Measurements from ENCODE around the gene TGFBRAP1.
"Not testable (repeated sequence)": the region's sequence is repeated elsewhere in the genome, so short reads cannot be mapped to it uniquely, and the experiment has no call there.

TGFBRAP1 gene

DNA sequence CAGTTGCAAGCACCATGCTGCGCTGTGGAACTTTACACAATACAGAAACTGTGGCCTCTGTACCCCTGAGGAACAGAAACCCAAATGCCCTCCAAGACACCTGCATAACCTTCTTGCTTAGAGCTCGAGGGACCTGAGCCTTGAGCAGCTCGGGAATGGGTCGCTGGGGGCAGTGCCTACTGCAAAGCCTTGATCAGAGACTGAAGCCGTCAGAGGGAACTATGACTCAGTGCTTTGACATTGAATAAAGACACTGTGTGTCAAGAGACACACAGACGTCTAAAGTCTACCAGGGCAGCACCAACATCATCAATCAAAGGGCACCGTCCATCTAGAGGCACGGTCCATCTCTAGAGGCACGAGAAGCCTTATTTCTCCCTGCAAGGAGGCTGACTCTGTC is 57.4 kb downstream of the TGFBRAP1 start:
- no peak for DNase-seq

DNA sequence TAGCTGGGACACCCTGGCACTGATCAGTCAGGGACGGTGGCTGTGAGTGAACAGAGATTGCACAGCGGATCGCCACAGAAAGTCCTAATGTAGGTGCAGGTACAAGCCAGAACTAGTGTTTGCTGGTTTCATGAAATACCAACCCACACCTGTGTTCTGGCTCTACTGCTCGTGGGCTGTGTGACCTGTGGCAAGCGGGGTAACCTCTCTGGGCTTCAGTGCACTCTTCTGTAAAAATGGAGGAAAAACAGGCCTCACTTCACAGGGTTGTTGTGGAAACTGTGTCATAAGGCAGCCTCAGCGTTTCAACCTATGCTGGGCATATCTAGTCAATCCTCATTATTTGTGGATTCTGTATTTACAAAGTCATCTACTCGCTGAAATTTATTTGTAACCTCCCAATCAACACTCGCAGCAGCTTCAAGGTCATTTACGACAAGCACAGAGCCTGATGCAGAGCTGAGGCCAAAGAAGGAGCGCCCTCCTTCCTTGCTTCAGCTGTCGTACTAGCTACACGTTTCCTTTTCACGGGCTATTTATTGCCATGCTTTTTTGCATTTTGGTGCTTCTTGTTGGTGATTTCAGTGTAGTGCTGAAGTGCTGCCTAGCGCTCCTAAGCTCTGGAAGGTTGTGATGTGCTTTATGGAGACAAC is 58.0 kb downstream of the TGFBRAP1 start:
- DNase-seq: no peak

DNA sequence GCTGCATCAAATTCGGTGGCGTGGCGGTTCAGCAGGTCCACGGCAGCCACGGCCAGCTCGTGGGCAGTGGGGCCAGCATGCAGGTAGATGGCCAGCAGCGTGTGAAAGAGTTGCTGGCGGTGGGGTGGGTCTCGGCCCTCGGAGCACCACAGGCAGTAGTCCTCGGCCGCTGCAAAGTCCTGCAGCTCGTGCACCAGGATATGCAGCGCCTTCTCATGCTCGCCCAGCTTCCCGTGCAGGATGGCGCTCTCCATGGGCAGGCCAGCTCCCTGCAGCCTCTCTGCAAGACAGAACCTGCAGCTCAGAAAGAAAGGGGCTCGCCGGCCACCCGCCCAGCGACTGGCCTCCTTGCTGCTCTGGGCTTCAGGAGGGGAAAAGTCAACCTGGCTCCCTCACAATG is 60.1 kb downstream of the TGFBRAP1 start:
- DNase-seq: no peak

DNA sequence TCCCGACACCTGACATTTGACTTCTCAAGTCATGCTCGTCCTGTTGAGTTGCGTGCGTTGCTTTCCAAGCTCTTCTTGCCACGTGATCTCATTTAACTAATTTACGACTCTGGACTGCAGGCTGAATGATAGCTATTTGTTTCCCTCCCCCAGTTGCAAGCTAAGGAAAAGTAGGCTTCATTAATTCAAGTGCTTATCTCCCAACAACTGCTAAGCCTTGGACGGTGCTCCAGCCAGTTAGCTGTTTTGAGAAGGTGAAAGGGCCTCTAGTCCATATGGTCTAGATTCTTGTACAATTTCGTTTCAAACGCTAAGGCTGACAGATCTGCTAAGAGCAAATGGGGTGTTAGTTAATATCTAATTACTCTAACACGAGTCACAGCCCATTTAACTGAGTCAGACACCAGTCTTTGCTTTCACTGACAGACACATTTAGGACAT is 66.9 kb downstream of the TGFBRAP1 start:
- DNase-seq: no peak

DNA sequence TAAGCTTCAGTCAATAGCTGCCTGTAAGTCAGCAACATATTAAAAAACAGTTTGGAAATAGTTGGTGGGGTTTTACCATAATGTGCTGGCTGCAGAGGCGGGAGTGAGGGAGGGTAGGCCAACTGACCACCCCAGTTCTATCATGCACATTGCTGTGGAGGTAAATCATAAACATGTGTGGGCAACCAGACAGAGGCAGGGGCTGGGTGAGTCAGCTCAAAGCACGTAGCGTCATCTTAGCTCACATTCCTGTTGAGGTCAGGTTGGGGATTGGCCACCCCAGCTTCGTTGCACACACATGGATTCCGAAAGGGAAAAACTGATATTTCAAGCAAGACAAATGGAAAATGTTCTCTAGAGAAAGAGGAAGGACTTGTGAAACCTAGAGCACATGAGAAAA is 68.5 kb downstream of the TGFBRAP1 start:
- no peak for DNase-seq

DNA sequence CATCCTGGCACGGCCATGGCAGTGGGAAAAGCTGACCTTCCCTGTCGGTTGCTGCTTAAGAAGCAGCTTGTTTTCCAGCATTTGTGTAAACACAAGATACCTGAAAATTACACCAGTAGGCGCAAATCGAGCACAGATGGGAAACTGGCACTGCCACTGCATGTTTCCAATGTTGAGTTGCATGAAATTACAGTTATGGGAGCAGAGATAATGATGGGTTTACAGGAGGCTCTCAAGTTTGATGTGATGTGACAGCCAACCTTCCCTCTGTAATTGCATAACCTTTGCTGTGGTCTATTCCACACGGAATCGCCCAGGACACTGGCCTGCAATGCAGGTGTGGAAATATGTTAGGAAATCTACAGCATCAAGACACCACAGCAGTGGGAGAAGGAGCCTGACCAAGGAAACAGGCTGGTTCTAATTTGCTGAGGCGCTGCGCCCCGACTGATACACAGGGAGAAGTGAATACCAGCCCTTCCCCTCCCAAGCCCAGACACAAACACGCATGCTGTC is 70.6 kb downstream of the TGFBRAP1 start:
- DNase-seq: no peak

DNA sequence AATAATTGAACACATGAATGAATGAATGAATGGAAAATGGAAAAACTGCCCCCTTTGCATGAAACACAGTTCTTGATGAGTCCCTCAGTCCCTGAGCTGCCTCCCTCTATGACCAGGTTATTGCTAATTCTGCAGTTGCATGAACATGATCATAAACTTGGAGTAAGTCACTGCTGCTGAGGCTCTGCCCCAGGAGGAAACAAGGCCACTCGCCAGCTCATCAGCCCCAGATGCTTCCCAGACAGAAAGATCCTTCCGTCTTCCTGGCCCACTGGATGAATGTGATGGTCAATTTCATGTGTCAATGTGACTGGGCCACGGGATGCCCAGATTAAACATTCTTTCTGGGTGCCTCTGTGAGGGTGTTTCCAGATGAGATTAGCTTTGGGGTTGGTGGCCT is 71.6 kb downstream of the TGFBRAP1 start:
- no peak for DNase-seq

DNA sequence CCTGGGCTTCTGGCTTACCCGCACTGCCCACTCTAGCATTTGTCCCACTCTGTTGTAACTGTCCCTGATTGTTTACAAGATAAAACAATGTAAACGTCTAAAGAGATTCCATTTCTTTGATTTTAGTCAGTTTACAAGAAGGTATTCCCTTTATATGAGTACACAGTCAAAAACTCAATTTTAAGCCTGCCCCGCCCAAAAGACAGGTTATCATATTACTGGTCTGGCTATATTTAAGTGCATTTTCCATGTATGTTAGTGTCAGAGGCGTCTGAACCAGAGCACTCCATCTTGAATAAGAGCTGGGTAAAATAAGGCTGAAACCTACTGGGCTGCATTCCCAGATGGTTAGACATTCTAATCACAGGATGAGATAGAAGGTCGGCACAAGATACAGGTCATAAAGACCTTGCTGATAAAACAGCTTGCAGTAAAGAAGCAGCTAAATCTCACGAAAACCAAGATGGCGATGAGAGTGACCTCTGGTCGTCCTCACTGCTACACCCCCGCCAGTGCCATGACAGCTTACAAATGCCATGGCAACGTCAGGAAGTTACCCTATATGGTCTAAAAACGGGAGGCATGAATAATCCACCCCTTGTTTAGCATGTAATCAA is 73.0 kb downstream of the TGFBRAP1 start:
- DNase-seq: no peak

DNA sequence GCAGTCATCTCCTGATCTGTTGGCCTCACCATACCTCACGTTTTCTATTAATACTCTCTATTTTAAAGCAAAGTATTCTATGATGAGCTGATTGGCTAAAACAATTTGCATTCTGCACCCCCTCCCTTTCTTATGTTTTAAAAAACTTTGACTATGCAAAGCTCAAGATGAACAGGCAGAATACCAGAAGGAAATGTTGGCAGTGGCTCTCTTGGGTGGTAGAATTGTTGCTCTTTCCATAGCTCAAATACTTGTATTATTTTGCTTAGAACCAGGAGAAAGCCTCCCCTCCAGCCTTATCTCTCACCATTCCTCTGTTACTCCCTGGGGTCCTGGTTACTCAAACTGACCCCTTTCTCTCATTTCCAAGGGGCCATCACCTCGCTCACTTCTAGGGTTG is 73.6 kb downstream of the TGFBRAP1 start:
- DNase-seq: no peak

DNA sequence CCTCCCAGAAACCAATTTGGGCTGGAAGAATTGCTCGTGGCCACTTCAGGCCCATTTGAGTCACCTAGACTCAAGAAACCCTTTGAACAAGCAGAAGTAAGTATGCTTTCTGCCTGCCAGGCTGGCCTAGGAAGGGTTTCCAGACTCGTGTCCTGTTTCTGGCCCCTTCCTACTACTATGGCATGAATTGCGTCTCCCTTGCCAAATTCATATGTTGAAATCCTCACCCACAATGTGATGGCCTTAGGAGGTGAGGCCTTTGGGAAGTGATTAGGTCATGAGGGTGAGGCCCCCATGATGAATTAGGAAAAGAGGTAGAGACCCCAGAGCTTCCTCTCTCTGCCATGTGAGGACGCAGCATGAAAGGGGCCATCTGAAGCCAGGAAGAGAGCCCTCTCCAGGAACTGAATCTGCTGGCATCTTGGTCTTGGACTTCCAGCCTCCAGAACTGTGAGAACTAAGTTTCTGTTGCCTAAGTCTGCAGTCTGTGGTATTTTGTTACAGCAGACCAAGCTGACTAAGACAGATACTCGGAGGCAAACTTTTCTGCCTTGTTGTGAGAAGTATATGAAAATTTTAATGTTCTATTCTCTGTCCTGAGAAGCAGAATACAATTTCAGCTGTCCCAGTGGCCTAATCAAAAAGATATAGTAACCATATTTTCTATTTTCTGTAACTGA is 74.9 kb downstream of the TGFBRAP1 start:
- DNase-seq: no peak

DNA sequence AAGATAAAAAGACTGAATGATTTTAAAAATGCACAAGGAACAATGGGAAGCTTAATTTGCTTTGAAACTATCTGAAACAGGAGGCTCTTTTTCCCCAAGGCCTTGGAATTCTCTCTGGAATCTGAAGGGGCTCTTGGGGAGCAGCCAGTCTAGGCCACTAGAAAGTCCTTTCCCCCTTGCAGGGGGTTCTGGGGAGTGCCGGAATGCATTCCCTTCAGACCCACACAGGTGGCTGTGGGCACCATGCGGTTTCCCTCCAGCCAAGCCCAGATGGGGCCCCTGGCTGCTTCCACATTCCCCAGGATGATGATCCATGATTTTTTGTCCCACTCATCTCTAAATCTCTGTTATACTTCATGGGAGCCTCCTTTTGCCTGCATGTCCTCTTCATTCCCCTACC is 77.3 kb downstream of the TGFBRAP1 start:
- DNase-seq: no peak

DNA sequence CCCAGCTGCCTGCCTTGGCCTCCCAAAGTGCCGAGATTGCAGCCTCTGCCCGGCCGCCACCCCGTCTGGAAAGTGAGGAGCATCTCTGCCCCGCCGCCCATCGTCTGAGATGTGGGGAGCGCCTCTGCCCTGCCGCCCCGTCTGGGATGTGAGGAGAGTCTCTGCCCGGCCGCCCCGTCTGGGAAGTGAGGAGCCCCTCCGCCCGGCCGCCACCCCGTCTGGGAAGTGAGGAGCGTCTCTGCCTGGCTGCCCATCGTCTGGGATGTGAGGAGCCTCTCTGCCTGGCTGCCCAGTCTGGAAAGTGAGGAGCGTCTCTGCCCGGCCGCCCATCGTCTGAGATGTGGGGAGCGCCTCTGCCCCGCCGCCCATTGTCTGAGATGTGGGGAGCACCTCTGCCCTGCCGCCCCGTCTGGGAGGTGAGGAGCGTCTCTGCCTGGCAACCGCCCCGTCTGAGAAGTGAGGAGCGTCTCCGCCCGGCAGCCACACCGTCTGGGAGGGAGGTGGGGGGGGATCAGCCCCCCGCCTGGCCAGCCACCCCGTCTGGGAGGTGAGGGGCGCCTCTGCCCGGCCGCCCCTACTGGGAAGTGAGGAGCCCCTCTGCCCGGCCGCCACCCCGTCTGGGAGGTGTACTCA is 78.4 kb downstream of the TGFBRAP1 start:
- not testable (repeated sequence) for DNase-seq

DNA sequence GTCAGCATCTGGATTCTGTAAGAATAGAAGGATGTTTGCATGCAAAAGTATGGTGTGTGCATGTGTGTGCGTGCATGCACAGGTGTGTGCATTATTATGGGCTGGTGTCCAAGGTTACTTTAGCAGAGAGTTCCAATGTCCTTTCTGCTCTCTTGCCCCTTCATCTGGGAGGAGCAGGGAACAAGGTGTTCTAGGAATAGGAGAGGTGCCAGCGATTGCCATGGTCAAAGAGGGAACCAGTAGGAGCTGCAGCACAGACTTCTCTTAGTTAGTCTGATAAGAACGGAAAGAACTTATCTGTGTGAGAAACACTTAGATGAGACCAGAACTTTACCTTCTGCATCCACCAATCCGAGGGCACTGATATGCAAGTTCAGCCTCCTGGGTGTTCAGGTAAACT is 79.6 kb downstream of the TGFBRAP1 start:
- no peak for DNase-seq

DNA sequence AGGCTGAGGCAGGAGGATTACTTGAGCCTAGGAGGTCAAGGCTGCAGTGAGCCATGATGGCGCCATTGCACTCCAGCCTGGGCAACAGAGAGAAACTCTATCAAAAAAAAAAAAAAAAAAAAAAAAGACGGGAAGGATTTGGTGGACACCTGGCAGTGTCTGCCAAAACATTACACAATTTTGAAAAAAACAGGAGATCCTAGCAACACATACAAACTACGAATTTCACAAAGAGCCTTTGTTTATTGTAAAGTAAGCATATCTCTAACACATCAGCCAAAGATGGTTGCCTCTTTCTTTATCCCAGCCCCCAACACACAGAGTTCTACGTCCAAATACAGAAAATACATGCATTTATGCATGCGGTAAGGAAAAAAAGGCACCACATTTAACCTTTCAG is 80.4 kb downstream of the TGFBRAP1 start:
- DNase-seq: no peak

DNA sequence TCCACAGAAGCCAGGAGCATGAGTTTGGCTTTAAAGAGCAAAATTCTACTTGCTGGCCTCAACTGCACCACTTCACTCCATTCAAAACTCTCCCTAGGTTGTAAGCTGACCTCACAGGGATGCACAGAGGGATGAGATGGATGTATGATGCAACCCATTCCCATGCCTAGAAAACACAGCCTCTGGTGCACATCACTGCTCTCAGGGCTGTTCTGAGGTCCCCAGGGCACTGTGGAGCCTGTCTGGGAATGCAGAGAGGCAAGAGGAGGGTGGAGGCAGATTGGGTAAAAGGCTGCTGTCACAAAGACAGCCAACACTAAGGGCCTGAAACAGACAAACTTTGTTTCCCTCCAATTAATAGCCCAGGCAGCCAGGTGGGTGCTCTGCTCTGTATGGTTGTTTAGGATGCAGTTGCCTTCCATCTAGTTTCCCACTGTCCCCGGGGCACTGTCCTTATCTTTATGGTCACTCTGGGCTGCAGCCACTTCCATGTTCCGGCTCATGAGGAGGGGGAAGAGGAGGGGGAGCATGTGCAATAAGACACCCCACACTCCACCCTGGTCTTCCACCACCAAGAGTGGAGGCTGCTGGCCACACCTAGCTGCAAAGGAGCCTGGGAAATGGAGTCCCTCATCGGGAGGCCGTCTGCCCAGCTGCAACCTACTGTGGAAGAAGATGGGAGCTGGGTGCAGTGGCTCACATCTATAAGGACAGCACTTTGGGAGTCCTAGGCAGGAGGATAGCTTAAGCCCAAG is 81.0 kb downstream of the TGFBRAP1 start:
- DNase-seq: no peak

DNA sequence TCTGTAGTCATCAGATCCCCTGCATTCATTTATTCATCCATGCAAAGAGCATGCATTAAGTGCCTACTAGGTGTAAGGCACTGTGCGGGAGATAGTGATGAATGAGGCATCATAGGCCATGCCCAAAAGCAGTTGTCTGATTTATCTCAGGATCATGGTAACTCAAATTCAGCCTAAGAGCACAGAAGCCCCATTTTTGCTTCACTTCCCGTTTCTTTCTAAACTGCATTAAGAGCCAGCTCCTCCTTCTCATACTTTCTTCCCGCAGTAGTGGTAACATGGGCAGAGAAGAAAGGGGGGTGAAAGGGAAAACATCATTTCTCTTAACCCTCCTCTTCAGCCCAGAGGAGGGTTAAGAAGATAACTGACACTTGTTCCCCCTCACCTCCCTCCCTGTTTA is 85.1 kb downstream of the TGFBRAP1 start:
- DNase-seq: no peak

DNA sequence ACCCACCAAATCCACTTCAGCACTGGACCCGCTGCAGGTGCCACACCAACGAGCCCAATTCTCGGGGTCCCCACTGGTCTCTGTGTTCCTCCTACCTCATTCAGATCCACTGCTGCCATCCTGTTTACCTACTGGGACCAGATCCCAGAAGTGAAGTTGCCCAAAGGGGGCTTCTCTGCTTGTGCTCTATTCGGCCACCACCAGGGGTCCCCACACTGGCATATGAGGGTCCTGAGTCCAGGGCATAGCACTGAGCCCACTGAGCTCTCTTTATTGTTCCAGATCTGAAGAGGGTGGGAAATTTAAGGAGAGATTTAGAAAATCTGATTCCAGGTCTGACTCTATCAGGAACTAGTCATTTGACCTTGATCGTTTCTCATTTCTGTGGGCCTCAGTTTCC is 85.6 kb downstream of the TGFBRAP1 start:
- DNase-seq: no peak

DNA sequence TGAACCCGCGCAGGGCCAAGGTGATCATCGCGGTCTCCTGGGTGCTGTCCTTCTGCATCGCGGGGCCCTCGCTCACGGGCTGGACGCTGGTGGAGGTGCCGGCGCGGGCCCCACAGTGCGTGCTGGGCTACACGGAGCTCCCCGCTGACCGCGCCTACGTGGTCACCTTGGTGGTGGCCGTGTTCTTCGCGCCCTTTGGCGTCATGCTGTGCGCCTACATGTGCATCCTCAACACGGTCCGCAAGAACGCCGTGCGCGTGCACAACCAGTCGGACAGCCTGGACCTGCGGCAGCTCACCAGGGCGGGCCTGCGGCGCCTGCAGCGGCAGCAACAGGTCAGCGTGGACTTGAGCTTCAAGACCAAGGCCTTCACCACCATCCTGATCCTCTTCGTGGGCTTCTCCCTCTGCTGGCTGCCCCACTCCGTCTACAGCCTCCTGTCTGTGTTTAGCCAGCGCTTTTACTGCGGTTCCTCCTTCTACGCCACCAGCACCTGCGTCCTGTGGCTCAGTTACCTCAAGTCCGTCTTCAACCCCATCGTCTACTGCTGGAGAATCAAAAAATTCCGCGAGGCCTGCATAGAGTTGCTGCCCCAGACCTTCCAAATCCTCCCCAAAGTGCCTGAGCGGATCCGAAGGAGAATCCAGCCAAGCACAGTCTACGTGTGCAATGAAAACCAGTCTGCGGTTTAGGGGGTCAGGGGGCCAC is 87.1 kb downstream of the TGFBRAP1 start:
- DNase-seq: no peak

DNA sequence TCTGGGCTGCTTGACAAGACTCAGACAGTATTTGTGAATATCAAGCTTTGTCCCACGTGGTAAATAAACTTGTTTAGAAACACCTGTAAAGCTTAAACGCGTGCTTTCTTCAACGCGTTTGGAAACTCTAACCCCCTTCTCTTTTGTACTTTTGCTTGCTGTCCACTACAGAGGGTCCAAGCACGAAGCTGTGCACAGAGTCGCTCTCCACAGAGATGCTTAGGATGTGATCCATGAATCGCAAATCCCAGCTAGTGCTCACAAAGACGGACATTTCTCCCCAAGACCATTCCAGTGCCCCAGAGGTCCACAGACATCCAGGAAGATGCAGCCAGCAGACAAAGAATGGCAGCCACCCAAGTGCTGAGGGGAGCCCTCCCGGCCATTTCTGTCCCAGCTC is 88.1 kb downstream of the TGFBRAP1 start, which contains the start of gene GPR45:
TSS of gene GPR45 (plus strand) at position 301 of the 400 bp plus-strand sequence. CDS start 116 bp downstream, outside the sequence.
- no peak for DNase-seq

DNA sequence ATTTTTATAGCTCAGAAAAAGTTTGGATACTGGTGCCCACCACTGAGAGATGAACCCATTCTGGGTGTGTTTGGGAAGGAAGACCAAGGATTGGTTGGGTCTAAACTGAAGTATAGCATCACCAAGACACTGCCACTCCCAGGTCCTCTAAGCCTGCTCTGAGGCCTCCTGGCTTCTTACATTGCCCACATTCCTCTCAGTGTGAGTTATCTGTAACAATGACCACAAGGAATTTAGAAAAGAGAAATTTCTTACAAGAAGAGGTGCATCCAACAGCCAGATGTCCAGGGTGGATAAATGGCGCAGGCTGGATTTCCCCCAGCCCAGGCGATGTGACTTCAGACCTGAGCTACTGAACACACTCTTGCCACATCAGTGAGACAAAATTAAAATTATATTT is 89.6 kb downstream of the TGFBRAP1 start:
- no peak for DNase-seq
